Ovary (tissue), 3 donors: Measurements from ENCODE around the gene AKR1D1.

Experiments used
- CTCF ChIP-seq, 3 donors: fragments of 450-650 bp in 2 of 3; fragments of 200-600 bp in 1 of 3; IDR thresholded peaks; one replicate each; pipeline versions ENCODE4 v1.5.1 to v1.8.0; 2016 to 2022; ENCODE audit warnings: antibody characterized with exemption in 3 of 3, mild to moderate bottlenecking in 1 of 3
- EP300 ChIP-seq: sonication (generic); formaldehyde crosslinking; IDR thresholded peaks from one replicate; pipeline ENCODE4 v1.6.1; 2017; ENCODE audit warnings: antibody characterized with exemption
- POLR2A ChIP-seq: fragments of 450-650 bp; IDR thresholded peaks from one replicate; pipeline ENCODE4 v1.6.1; 2017; ENCODE audit warnings: antibody characterized with exemption, mild to moderate bottlenecking, moderate library complexity
- donor health status: DM: no; HTN: no; CAD: no.

GRCh38 chr7:138072726-138073125 is 3.5 kb upstream of the AKR1D1 start:
- no peak for TF ChIP-seq CTCF (IDR thresholded peaks at IDR 0.05)
- no peak for TF ChIP-seq POLR2A
- TF ChIP-seq EP300, result no peak
